ENCODE data around the gene RNPS1. TPM values are rescaled to one million over a fixed set of nuclear protein-coding genes. Genes with fewer than 3 reads are reported as not detected.

Gene RNPS1
- total RNA-seq, 4 donors from 2014 or later: 127 to 158 (median 141) TPM

- Histone ChIP-seq H3K9me3 (no peaks in the 10 kb centered on the region), H3K4me1 (peaks cover 29 to 35% of the 10 kb centered on the region in 2 donors)
- intact Hi-C loops (cut with DNase I): no loop called here
These were observed 58.0 kb downstream of the RNPS1 start for GRCh38 chr16:2210009-2210332.

GRCh38 chr16:2209258-2210008 lies 58.5 kb downstream of the RNPS1 start:
- Histone ChIP-seq H3K4me3 (replicated peaks in 1 of 3) (no peak overlapping the region), H3K27ac (no peak overlapping the region), H3K4me1 (peaks cover 34 to 40% of the 10 kb centered on the region in 2 donors), H3K9me3 (no peaks in the 10 kb centered on the region), H3K27me3 (no peaks in the 10 kb centered on the region), H3K36me3 (peaks cover 17 to 20% of the 10 kb centered on the region in 2 donors)
- DNase-seq: no peak
- 92 to 97% methylated on average over 5 to 24 of the region's 29 CpGs for WGBS, 2 donors
- no peak for TF ChIP-seq CTCF (IDR thresholded peaks at IDR 0.05)
- no peak for TF ChIP-seq POLR2A (IDR thresholded peaks at IDR 0.05)
- intact Hi-C loops (cut with DNase I): no loop called here

More at GRCh38 chr16:2210009-2210332, 58.0 kb downstream of the RNPS1 start:
- Histone ChIP-seq H3K27ac (no peak overlapping the region), H3K4me3 (replicated peaks in 1 of 3) (no peak overlapping the region), H3K36me3 (peaks cover 17 to 20% of the 10 kb centered on the region in 2 donors), H3K27me3 (no peaks in the 10 kb centered on the region)
- WGBS, 2 donors: 75 to 93% methylated on average over 2 to 3 of the region's 17 CpGs
- TF ChIP-seq CTCF (IDR thresholded peaks at IDR 0.05): no peak
- no peak for TF ChIP-seq POLR2A (IDR thresholded peaks at IDR 0.05)
- no peak for DNase-seq

- Histone ChIP-seq H3K36me3 (peaks cover 17 to 20% of the 10 kb centered on the region in 2 donors), H3K9me3 (no peaks in the 10 kb centered on the region), H3K4me1 (peaks cover 32 to 36% of the 10 kb centered on the region in 2 donors), H3K4me3 (replicated peaks in 1 of 3) (no peak overlapping the region), H3K27ac (no peak overlapping the region), H3K27me3 (no peaks in the 10 kb centered on the region)
- TF ChIP-seq POLR2A (IDR thresholded peaks at IDR 0.05): no peak
- TF ChIP-seq CTCF (IDR thresholded peaks at IDR 0.05): no peak
- intact Hi-C loops (cut with DNase I): no loop called here
- 95 to 100% methylated on average over 2 to 8 of the region's 9 CpGs for WGBS, 2 donors
- DNase-seq: no peak
These were observed 59.2 kb downstream of the RNPS1 start for GRCh38 chr16:2208772-2209171.

DNA sequence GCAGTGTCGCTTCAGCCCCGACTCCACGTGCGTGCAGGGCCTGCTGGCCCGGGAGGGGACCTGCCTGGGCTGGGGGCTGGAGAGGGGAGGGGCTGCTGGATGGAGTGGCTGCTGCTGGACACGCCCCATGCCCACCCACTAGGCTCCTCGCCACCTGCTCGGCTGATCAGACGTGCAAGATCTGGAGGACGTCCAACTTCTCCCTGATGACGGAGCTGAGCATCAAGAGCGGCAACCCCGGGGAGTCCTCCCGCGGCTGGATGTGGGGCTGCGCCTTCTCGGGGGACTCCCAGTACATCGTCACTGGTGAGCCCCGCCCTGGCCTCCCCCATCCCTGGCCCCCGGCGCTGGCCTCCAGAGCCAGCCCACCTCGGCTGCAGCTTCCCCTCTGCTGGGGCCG lies 59.6 kb downstream of the RNPS1 start:
- DNase-seq: no peak
- peaks cover 27 to 32% of the 10 kb centered on the region in 2 donors for H3K4me1 ChIP-seq
- H3K9me3 ChIP-seq: no peaks in the 10 kb centered on the region
- no peak overlapping the region for H3K27ac ChIP-seq
- H3K4me3 ChIP-seq (replicated peaks in 1 of 3): no peak overlapping the region
- 89 to 92% methylated on average over 16 to 18 of the region's 23 CpGs for WGBS, 2 donors
- TF ChIP-seq POLR2A (IDR thresholded peaks at IDR 0.05) (no peak), CTCF (IDR thresholded peaks at IDR 0.05) (no peak)
- H3K27me3 ChIP-seq: no peaks in the 10 kb centered on the region
- intact Hi-C loops (cut with DNase I): no loop called here
- peaks cover 17 to 20% of the 10 kb centered on the region in 2 donors for H3K36me3 ChIP-seq

DNA sequence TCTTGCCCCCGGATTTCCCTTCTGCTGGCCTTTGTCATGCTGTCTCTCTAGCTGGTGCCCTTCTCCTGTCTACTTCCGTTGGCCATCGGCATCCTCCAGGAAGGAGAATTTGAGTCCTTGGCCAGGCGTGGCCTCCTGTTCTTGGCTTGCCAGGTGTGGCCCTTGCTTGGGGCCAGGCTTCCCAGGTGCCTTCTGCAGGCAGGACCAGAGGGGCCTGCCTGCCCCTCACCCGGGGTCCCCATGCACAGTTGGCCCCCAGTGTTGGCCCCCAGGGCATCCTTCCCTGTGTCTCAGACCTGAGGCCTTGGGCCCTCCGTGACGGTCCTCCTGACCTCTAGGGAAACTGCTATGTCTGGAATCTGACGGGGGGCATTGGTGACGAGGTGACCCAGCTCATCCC lies 60.1 kb downstream of the RNPS1 start:
- TF ChIP-seq POLR2A (IDR thresholded peaks at IDR 0.05): no peak
- no peak for TF ChIP-seq CTCF (IDR thresholded peaks at IDR 0.05)
- no peaks in the 10 kb centered on the region for H3K9me3 ChIP-seq
- intact Hi-C loops (cut with DNase I): no loop called here
- peaks cover 23 to 27% of the 10 kb centered on the region in 2 donors for H3K4me1 ChIP-seq
- H3K36me3 ChIP-seq: peaks cover 17 to 20% of the 10 kb centered on the region in 2 donors
- H3K4me3 ChIP-seq (replicated peaks in 1 of 3): no peak overlapping the region
- H3K27me3 ChIP-seq: no peaks in the 10 kb centered on the region
- no peak for DNase-seq
- WGBS, 2 donors: 94 to 96% methylated on average over 5 to 6 of the region's 9 CpGs
- no peak overlapping the region for H3K27ac ChIP-seq

Measured in thyroid gland (tissue), 4 donors.